HG03135 (cell line): Measurements from ENCODE around the gene ATP9A.
"Not testable (repeated sequence)": the region's sequence is repeated elsewhere in the genome, so short reads cannot be mapped to it uniquely, and the experiment has no call there.

Experiments
- ATAC-seq: cut with Tn5 transposase; IDR thresholded peaks from one replicate; pipeline ENCODE4 v1.9.1; 2021; ENCODE audit warnings: mild to moderate bottlenecking, moderate library complexity; ENCODE audit not compliant: unreplicated experiment

The ATP9A gene

DNA sequence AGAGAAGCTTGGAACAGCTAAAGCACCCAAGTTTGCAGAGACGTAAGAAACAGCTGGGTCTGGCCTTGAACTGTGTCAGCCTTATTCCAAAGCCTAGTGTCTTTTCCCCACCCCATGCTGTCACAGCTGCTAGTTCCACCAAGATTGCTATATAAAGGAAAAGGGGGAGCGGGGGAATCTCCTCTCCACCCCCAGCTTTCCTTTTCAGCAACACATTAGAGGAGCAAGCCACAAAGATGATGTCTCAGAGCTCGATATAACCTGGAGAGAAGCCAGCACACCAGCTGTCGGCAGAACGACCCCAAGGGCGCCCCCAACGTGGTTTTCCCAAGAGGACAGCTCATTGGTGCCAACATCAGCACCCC is 36.5 kb downstream of the ATP9A start:
- ATAC-seq, result no peak

DNA sequence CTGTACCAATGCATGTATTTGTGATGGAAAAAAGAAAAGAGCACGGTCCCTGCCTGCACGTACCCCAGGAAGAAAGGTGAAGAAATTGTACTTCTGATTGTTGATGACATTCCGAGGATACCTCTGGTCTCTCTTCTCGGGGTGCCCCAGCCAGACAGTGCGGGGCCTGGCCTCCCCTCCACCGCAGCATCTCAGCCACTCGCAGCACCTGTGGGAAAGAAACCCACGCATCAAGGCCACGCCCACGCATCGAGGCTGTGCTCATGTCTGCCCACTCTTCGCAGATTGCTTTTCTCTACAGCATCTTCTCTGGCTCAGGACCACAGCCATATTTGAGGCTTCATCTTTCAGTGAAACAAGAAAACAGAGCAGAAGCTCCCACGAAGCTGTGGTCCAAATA is 38.4 kb downstream of the ATP9A start:
- ATAC-seq, result no peak

DNA sequence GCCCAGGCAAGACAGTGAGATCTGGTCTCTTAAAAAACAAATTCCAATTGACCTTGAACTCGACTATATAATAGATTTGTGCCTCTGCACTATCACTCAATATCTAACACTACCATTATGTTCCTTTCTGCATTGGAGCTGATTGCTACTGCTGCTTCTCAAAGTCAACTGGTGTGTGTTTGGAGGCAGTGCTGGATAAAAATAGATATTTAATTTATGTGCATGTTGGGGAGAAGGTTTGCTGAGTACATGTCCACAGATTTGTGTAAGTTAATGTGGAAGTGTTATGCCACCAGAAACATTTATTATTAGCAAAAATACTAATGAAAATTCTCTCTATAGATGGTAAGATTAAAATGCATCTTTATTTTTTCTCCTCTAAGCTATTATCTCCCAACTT is 39.5 kb downstream of the ATP9A start:
- ATAC-seq, result no peak

DNA sequence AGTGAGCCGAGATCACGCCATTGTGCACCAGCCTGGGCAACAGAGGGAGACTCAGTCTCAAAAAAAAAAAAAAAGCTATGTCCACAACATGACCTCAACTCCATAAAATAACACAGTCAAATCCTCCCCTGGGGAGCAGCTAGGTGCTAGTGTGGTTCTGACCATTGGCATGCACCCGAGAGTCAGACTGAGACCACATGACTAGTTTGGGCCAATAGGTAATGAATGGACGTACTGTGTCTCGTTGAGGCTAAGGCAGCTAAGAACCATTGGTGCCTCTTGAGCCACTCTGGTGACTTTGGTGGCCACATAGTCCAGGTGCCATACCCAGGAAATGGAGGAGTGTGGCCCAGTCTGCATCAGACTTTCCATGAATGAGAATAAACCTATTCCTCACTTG is 40.3 kb downstream of the ATP9A start:
- ATAC-seq, result no peak

DNA sequence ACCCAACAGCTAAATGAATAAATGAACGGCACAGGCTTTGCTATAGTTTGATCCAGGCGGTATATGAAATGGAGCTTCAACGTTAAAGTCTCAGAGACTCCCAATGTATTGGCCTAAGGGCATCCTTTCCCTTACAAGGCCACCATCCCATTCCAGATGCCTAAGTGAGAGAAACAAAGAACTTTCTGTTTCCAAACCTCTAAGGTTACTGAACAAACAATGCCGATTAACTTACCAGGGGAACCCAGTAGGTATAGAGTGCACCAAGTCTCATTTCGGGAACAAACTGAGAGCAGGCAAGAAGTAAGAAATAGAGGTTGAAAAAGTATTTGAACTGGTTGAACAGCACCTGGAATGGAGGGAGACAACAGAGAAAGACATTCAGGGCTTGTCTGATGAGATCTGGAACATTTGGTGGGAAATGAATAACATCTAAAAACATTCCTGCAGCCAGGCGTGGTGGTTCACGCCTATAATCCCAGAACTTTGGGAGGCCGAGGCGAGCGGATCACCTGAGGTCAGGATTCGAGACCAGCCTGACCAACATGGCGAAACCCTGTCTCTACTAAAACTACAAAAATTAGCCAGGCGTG is 42.5 kb downstream of the ATP9A start:
- no peak for ATAC-seq

DNA sequence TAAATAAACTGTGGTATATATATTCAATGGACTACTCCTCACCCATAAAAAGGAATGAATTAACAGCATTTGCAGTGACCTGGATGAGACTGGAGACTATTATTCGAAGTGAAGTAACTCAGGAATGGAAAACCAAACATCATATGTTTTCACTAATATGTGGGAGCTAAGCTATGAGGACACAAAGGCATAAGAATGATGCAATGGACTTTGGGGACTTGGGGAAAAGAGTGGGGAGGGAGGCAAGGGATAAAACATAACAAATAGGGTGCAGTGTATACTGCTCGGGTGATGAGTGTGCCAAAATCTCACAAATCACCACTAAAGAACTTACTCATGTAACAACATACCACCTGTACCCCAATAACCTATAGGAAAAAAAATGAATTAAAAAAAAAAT is 45.2 kb downstream of the ATP9A start:
- not testable (repeated sequence) for ATAC-seq

DNA sequence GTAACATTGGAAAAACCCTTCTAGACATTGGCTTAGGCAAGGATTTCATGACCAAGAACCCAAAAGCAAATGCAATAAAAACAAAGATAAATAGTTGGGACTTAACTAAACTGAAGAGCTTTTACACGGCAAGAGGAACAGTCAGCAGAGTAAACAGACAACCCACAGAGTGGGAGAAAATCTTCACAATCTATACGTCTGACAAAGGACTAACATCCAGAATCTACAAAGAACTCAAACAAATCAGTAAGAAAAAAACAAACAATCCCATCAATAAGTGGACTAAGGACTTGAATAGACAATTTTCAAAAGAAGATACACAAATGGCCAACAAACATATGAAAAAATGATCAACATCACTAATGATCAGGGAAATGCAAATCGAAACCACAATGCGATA is 45.9 kb downstream of the ATP9A start:
- ATAC-seq, result not testable (repeated sequence)

DNA sequence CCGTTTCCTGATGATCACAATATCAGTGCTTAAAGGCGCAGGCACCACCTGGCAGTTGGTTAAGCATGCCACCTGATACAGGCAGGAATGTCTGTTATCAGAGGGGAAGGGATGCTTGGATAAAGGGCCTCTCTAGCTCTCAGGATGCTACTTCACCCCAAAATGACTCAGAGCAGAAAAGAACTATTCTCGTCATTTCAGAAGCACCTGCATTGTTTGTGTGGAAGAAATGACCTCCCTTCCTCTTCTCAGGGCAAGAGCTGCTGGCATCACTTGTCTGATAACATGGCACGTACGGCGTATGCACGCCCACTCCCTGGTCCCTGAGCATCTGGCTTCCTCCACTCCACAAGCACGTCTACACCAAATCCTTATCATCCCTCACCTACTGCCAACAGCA is 47.3 kb downstream of the ATP9A start:
- no peak for ATAC-seq

DNA sequence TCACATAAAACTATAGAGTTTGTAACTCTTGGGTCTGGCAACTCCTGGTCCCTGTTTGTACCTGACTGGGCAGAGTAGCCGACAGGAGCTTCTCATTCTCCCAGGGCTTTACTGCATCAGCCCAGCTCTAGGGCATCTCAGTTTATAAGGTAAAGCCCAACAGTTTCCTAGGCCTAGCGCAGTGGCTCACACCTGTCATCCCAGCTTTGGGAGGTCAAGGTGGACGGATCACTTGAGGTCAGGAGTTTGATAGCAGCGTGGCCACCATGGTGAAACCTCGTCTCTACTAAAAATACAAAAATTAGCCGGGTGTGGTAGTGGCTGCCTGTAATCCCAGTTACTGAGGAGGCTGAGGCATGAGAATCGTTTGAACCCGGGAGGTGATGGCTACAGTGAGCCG is 47.8 kb downstream of the ATP9A start:
- no peak for ATAC-seq

DNA sequence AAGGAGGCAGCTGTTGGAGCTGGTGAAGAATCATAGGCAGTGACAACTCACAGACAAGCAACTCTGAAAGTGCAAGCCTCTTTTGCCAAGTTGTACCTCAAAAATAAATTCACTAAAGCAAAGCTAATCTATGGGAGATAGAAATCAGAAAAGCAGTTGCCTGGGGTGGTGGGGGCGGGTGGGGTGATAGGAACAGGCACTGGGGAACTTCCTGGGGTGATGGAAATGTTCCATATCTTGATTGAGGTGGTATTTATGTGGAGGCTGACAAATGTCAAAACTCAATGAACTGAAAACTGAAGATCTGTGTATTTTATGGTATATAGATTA is 52.4 kb downstream of the ATP9A start:
- no peak for ATAC-seq

DNA sequence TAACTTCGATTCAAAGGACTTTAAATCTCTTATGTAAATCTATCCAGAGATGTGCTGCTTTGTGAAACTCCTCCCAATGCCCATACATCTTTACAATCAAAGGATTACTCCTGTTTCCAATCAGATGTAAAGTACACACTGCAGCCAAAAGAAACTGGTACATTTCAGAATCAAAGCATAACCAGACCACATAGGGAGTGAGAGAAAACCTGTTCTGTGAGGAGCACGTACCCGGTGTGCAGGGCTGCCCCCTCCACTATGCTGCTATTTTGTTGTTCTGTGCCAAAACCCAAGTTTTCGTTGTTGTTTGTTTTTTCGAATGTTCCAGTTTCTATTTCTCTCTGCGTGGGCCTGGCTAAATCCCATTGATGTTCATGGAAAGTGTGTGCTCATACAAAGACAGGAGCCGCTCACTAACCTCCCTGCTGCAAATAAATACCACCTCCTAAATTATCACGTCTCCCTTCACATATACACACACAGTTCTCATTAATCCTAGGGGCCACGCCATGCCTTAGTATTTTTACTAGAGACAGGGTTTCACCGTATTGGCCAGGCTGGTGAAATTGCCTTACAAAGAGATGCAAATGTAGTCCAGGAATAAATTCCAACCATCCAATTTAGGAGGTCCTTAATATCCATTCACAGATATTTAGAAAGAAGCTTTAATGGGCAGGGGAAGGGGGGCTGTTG is 52.9 kb downstream of the ATP9A start:
- no peak for ATAC-seq

DNA sequence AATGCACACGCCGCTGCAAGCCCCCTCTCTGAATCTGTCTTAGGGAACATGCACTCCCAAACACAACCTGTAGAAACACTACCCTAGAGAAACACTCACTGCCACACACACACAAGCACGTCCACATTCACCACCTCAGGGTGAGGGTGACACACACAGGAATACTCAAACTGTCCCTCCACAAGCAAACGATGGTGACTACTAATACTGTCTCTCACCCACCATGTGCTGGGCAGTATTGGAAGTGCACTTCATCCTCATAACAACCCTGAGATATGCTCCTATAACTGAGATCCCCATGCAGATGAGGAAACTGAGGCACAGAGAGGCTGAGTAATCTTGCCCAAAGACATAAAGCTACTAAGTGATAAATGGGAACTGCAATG is 55.0 kb downstream of the ATP9A start:
- ATAC-seq, result no peak

DNA sequence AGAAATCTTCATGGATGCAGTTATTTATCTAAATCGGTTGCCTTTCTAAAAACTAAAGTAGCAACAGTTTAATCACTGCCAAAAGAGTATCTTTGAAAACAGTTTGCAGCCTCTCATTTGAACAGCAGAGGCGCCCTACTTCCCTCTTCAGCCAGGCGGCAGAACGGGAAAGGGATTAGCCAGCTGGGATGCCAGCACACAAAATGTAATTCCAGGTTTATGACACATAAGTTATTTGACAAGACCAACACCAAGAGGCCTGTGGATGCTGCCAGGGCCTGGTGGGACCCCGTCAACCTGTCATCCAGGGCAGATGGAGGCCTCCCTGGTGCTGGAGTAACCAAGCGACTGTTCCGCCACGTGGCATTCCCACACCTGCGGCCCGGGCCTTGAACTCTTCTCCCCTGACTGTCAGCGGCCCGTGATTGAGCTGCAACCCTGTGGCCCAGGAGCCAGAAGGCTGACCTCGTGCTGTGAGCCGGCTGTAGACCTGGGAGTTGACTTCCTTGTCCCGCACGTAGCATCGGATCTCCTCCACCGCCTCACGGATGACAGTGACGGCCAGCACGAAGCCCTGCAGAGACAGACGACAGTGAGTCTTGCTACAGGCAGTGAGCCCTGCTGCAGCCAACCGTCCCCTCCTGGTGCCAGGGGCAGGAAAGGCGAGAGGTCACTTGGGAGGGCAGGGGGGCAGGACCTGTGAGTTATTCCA is 55.5 kb downstream of the ATP9A start:
- no peak for ATAC-seq

DNA sequence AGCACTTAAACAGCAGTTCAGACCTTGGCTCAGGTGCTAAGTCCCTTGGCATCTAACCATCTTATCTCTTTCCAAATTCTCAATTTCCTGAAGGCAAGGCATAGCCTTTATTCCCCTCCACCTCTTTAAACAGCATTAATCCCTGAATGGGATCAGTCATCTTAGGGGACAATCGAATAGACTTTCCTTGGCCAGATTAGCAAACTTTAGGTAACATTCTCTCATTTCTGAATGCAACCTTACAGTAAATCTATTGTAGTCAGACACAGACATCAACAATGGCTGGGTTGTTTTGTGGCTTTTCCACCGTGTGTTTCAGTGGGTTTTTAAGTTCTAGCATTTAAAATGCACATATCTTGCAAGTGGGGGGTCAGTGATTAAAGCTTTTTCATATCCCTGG is 56.8 kb downstream of the ATP9A start:
- ATAC-seq, result no peak

DNA sequence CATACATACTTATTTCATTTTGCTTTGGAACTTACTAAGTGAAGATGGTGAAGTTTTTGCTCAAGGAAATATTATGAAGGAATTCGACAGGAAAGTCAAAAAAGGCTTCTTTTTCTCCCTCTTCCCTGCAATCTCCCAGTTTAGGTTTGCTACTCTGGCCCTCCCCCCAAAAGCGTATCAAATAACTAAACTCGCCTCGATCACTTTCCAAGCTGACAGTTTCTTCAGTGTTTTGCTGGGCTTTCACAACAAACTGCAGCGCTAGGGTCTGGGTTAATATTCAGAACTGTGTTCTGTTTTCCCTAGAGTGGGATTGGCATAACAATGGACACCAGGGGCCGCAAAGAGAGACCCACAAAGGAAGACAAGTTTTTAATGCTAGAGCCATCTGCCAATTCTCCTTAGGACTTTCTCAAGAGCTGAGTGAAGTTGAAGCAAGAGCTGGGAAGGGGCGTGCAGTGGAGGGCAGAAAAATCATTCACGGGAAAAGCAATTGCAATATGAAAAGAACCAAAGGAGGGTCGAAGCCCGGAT is 57.8 kb downstream of the ATP9A start:
- no peak for ATAC-seq

DNA sequence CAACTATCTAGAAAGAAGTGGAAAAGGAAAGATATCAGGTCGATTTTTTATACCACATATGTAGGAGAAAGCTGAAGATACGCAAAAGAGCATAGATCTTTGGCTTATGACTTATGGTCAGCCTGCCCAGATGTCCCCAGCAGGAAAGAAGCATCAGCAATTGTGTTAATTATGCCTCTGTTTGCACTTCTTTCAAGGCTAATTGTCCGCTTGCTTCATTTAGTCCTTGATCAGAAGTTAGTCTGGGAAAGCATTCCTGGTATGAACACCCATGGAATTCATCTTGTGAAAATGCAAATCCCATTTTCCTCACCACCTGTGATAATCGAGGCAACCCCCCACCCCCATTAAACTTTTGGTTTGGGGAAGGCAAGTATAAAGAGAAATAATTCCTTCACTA is 62.8 kb downstream of the ATP9A start:
- no peak for ATAC-seq

DNA sequence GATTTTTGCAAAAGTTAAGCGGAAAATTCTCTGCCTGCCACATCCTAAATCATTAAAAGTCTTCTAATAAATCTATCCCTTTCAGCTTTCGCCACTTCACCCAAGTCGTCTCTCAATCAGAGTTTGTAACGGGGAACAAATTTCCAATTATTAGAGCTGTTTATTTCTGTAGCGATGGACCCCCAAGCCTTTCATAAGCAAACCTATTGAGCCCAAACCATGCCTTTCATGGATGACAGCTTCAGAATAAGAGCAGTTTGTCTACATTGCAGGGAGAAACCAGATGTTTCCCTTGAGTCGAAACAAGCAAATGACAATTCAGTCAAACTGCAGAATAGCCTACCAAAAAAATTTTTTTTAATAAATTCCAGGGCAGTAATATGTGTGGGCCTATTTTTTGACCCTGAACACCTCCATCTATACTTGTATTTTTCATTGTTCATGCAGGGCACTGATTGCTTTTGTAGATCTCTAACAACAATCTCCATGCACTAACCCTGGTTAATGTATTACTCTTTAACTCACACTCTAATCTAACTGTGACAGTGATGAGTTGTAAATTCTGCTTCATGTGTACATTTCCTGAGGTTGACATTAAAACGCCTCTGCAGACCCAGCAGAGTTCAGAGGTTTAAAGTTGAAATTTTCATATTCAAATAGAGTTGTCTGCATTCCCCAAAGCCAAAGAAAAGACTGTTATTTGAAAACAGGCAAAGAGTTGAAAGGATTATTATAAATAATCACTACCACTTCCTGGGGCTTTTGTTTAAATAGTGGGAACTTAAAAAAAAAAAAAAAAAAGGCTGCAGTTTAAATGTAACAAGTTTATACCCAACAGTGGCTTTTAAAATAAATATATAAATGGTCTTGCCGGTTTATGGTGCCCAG is 64.5 kb downstream of the ATP9A start:
- ATAC-seq, result no peak

DNA sequence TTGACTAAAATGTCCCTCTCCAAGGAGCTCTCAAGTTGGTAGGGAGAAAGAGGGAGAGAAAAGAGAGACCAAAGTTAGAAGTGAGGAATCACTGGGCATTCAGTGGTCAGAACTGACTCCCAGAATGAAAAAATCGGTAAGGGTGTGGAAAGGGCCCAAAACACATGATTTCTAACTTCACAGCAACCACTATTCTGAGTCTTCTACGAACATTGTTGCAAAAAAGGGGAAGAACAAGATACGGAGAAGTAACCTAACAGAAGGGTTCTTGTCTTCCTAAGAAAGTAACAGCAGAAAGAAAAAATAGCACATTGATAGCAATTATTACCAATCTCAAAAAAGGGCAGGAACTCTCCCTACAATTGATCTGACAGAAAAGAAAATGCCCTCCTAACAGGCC is 65.6 kb downstream of the ATP9A start:
- ATAC-seq, result no peak

DNA sequence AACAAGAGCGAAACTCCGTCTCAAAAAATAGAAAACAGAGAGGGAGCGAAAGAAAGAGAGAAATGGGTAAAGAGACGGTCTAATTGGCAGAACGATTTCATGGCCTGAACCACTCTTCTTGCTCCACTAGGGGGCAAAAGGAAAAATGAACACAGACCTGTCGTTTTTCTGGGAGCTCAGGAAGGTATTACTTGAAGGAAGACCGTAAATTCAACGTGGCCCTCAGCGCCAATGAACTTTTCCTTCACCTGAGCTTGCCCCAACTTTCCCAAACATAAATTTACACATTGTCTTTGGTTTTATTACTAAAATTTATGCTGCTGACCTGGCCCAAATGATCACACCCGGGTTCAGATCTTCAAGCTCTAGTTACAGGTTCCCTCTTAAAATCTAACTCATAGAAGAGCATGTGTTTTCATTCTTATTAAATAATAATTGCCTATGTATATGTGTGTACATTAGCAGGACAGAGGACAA is 67.3 kb downstream of the ATP9A start:
- ATAC-seq, result no peak

DNA sequence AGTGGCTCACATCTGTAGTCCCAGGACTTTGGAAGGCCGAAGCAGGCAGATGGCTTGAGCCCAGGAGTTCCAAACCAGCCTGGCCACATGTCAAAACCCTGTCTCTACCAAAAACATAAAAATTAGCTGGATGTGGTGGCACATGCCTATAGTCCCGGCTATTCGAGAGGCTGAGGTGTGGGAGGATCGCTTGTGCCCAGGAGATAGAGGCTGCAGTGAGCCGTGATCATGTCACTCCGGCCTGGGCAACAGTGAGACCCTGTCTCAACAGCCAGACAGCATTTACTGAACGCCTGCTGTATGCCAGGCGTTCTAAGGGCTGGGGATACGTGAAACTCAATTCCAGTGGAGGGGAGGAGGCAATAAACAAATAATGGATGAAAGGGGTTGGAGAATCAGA is 69.9 kb downstream of the ATP9A start:
- ATAC-seq, result no peak

DNA sequence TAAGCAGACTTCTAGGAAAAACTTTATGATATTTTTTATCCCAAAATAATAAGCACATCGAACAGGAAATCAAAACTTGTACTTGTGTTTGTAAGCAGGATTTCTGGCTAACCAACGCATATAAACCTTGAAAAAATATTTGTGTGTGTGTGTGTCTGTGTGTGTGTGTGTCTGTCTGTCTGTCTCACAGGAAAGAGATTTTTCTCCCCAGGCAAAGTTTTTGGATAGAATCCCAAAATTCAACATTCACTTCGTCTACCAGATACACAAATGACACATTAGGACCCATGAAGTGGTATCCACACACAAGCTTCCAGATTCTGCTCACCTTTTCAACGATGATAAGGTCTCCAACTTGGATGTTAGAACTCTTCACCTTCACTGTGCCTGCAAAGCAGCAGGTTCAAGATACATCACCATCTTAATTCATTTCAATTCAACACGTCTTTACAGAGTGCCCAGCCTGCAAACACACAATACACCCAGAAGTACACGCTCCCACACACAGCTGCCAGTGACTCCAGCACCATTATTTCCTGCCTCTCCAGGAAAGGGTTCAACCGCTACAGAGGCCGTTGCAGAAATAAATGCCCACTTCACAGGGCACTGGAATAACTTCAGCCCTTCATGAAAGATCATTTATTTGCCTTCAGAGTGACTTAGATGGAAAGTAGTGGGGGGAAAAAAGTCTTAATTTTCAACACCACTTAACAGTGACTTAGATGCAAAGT is 70.9 kb downstream of the ATP9A start:
- no peak for ATAC-seq
